Measurements from ENCODE around the gene SMOC2.

Gene SMOC2

GRCh38 chr6:168581236-168581635 lies 140.3 kb downstream of the SMOC2 start:
- no peak overlapping the region for H3K4me3 ChIP-seq (replicated peaks; ENCODE audit: low read depth, low read length)
- no peak for DNase-seq (ENCODE audit: low read depth)
- TF ChIP-seq CTCF (IDR thresholded peaks at IDR 0.05; ENCODE audit: low read length, missing control alignments) = no peak

GRCh38 chr6:168581706-168582105 lies 140.7 kb downstream of the SMOC2 start:
- TF ChIP-seq CTCF (IDR thresholded peaks at IDR 0.05; ENCODE audit: low read length, missing control alignments) = no peak
- DNase-seq (ENCODE audit: low read depth) = no peak
- H3K4me3 ChIP-seq (replicated peaks; ENCODE audit: low read depth, low read length) = no peak overlapping the region

- no peak overlapping the region for H3K4me3 ChIP-seq (replicated peaks; ENCODE audit: low read depth, low read length)
- no peak for TF ChIP-seq CTCF (IDR thresholded peaks at IDR 0.05; ENCODE audit: low read length, missing control alignments)
- no peak for DNase-seq (ENCODE audit: low read depth)
Measured at GRCh38 chr6:168582571-168582981, 141.6 kb downstream of the SMOC2 start.

- DNase-seq (ENCODE audit: low read depth) = no peak
- TF ChIP-seq CTCF (IDR thresholded peaks at IDR 0.05; ENCODE audit: low read length, missing control alignments) = no peak
Measured at GRCh38 chr6:168583126-168583525, 142.1 kb downstream of the SMOC2 start.

GRCh38 chr6:168583821-168584220 lies 142.8 kb downstream of the SMOC2 start:
- DNase-seq (ENCODE audit: low read depth) = no peak

More at GRCh38 chr6:168583126-168583525, 142.1 kb downstream of the SMOC2 start:
- no peak overlapping the region for H3K4me3 ChIP-seq (replicated peaks; ENCODE audit: low read depth, low read length)

GRCh38 chr6:168584249-168584648 lies 143.3 kb downstream of the SMOC2 start:
- no peak for TF ChIP-seq CTCF (IDR thresholded peaks at IDR 0.05; ENCODE audit: low read length, missing control alignments)
- H3K4me3 ChIP-seq (replicated peaks; ENCODE audit: low read depth, low read length) = no peak overlapping the region
- no peak for DNase-seq (ENCODE audit: low read depth)

More at GRCh38 chr6:168583821-168584220, 142.8 kb downstream of the SMOC2 start:
- TF ChIP-seq CTCF (IDR thresholded peaks at IDR 0.05; ENCODE audit: low read length, missing control alignments) = no peak
- no peak overlapping the region for H3K4me3 ChIP-seq (replicated peaks; ENCODE audit: low read depth, low read length)

- H3K4me3 ChIP-seq (replicated peaks; ENCODE audit: low read depth, low read length) = no peak overlapping the region
- no peak for TF ChIP-seq CTCF (IDR thresholded peaks at IDR 0.05; ENCODE audit: low read length, missing control alignments)
Measured at GRCh38 chr6:168584671-168585070, 143.7 kb downstream of the SMOC2 start.

More at GRCh38 chr6:168584671-168585070, 143.7 kb downstream of the SMOC2 start:
- no peak for DNase-seq (ENCODE audit: low read depth)

All from fibroblast of pulmonary artery (primary cell).